GM23248 (cell line): ENCODE measurements around the gene CDX1.

Experiments
- EZH2 ChIP-seq: fragments of 200-600 bp; sonication (generic); IDR thresholded peaks from 2 replicates; pipeline ENCODE4 v1.6.1; 2018; ENCODE audit warnings: antibody characterized with exemption, mild to moderate bottlenecking; ENCODE audit not compliant: insufficient read depth, poor library complexity, severe bottlenecking
- EZH2phosphoT487 ChIP-seq: fragments of 200-600 bp; sonication (generic); IDR thresholded peaks from 2 replicates; pipeline ENCODE4 v1.6.1; 2018; ENCODE audit warnings: antibody characterized with exemption, moderate library complexity, mild to moderate bottlenecking, low read depth; ENCODE audit not compliant: insufficient read depth

DNA sequence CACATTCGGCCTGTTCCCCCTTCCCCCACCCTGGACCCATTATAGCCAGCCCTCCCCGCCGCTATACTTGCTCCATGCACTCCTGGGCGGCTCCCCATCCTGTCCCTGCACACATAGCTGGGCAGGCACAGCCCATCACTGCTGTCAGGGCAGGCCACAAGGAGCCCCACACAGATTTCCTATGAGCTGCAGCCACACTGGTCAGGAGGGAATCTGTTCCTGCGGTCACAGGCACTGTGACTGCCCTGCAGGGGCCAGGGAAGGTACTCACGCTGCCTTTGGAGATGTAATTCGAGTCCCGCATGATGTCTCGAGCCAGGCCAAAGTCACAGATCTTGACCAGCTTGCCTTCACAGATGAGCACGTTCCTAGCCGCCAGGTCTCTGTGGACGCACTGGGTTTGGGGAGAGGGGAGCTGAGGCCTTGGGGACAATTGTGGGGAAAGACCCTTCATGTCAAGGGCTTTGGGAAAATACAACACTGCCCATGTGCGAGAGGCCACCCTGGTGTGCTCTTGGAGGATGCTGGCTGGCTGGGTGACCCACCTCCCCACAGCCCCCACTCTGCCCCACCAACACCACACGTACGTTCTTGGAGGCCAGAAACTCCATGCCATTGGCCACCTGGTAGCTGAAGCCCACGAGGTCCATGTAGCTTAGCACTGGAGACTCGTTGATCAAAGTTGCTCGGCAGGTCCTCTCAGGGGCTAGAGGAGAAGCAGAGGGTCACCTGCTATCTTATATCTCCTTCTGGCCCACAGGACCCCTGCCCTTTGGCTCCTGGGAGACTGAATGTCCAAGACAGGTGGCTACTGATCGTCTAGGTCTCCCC lies 45.7 kb upstream of the CDX1 start:
- TF ChIP-seq EZH2 (no peak), EZH2phosphoT487 (no peak)
